Thyroid gland (tissue), 4 donors: Measurements from ENCODE around the gene ACSS1.

Source experiments
- CTCF ChIP-seq, 6 experiments: fragments of 200-600 bp in 3 of 6; fragments of 450-650 bp in 3 of 6; sonication (generic) in 3 of 6; IDR thresholded peaks; one replicate each; pipeline ENCODE4 v1.5.1; 2016 to 2019; ENCODE audit warnings: antibody characterized with exemption in 6 of 6, mild to moderate bottlenecking in 2 of 6, inconsistent platforms in 1 of 6, moderate library complexity in 1 of 6
- POLR2A ChIP-seq, 2 donors: fragments of 450-650 bp; IDR thresholded peaks; one replicate each; pipeline ENCODE4 v1.6.1; 2017; ENCODE audit warnings: antibody characterized with exemption in 2 of 2, mild to moderate bottlenecking in 2 of 2, moderate library complexity in 1 of 2

GRCh38 chr20:25090492-25091429, 32.8 kb upstream of the ACSS1 start:
- TF ChIP-seq POLR2A (IDR thresholded peaks at IDR 0.05) (no peak), CTCF (IDR thresholded peaks at IDR 0.05) (no peak)
